HepG2 (cell line): ENCODE results near the gene CACNA1G. TPM values are rescaled to one million over a fixed set of nuclear protein-coding genes. Genes with fewer than 3 reads are reported as not detected.

ENCODE experiments used
- AGO1 ChIP-seq: fragments of 200-400 bp; formaldehyde crosslinking; IDR thresholded peaks from 2 replicates; pipeline ENCODE4 v1.6.1; 2017; ENCODE audit warnings: mild to moderate bottlenecking, low read depth, low read length, moderate library complexity; ENCODE audit not compliant: poor library complexity, severe bottlenecking
- HMGXB4 ChIP-seq, 2 experiments: sonication (generic) in 1 of 2; formaldehyde crosslinking in 1 of 2; IDR thresholded peaks; 2 replicates each; pipeline versions ENCODE4 v1.4.0 to v1.6.1; 2018 to 2020; ENCODE audit warnings: missing genetic modification reagents in 2 of 2, borderline replicate concordance in 1 of 2, low read depth in 1 of 2, mild to moderate bottlenecking in 1 of 2, missing biosample characterization in 1 of 2
- NFKBIZ ChIP-seq: IDR thresholded peaks from 2 replicates; pipeline ENCODE4 v1.6.1; 2018; ENCODE audit warnings: missing genetic modification reagents, missing compliant biosample characterization
- ZBTB40 ChIP-seq, 2 experiments: fragments of 450-650 bp in 1 of 2; sonication (generic) in 1 of 2; formaldehyde crosslinking in 1 of 2; IDR thresholded peaks; 2 replicates each; pipeline versions ENCODE4 v1.6.1 to v1.8.0; 2016 to 2022; ENCODE audit warnings: antibody characterized with exemption in 1 of 2, mild to moderate bottlenecking in 1 of 2, missing genetic modification reagents in 1 of 2
- ZKSCAN5 ChIP-seq: sonication (generic); formaldehyde crosslinking; IDR thresholded peaks from 2 replicates; pipeline ENCODE4 v1.5.1; 2020; ENCODE audit warnings: mild to moderate bottlenecking, missing genetic modification reagents
- ZMYM2 ChIP-seq: sonication (generic); formaldehyde crosslinking; IDR thresholded peaks from 2 replicates; pipeline ENCODE4 v1.8.0; 2022; ENCODE audit warnings: mild to moderate bottlenecking, missing genetic modification reagents
- ZNF142 ChIP-seq: sonication (generic); formaldehyde crosslinking; IDR thresholded peaks from 2 replicates; pipeline ENCODE4 v1.4.0; 2020; ENCODE audit warnings: missing genetic modification reagents
- ZSCAN21 ChIP-seq: sonication (generic); formaldehyde crosslinking; IDR thresholded peaks from 2 replicates; pipeline ENCODE4 v1.8.0; 2022; ENCODE audit warnings: mild to moderate bottlenecking, missing genetic modification reagents, moderate library complexity, borderline replicate concordance
- polyA plus RNA-seq, 8 experiments: library from polyadenylated mRNA; depleted of rRNA in 3 of 8; stranded (reverse) in 7 of 8; unstranded in 1 of 8; fragments of >200 nt; fragmentation: Illumina TruSeq in 4 of 8; extraction: Trizol in 4 of 8; gene quantifications; 2 replicates each; pipeline versions ENCODE4 v1.2.1 to v1.2.3, GENCODE V29; 2011 to 2016; ENCODE audit warnings: low read depth in 4 of 8, missing spikeins in 1 of 8, mixed read lengths in 1 of 8; ENCODE audit not compliant: insufficient read depth in 1 of 8
- total RNA-seq, 5 experiments: library from RNA; depleted of rRNA; stranded (reverse); fragments of >200 nt; fragmentation: Illumina TruSeq; extraction: Trizol; gene quantifications; 2 replicates each; pipeline ENCODE4 v1.2.3, GENCODE V29; 2016; ENCODE audit warnings: low read depth in 1 of 5

The CACNA1G gene
- total and polyA plus RNA-seq, 2 of the 13 experiments (the other 11 are each of a cell fraction or from before 2014, with no cell fraction given), result 0.02 TPM; not detected in 1

GRCh38 chr17:50541716-50542688 is 18.5 kb upstream of the CACNA1G start (continued):
- peak; percentile 14 for TF ChIP-seq AGO1
- 0 out of 2 replicates have a peak, but pooled peaks have one; percentile 27 for TF ChIP-seq NFKBIZ (CRISPR knock-in tag)
- no peak for TF ChIP-seq ZMYM2 (CRISPR knock-in tag)
- no peak for TF ChIP-seq ZBTB40 (IDR thresholded peaks at IDR 0.05)
- peak; percentile 77; the same call in 1 of the 2 replicates for TF ChIP-seq ZBTB40 (CRISPR knock-in tag; IDR thresholded peaks at IDR 0.05)
- TF ChIP-seq ZKSCAN5, result no peak
- peak; percentile 48 to 80; a peak in 3 of 4 replicates for TF ChIP-seq HMGXB4 (CRISPR knock-in tag; IDR thresholded peaks at IDR 0.05; ENCODE audit: borderline replicate concordance in 1 of 2, low read depth in 1 of 2)
- TF ChIP-seq ZNF142 (CRISPR knock-in tag), result peak; percentile 75; the same call in 1 of the 2 replicates
- peak; percentile 97 for TF ChIP-seq ZSCAN21 (CRISPR knock-in tag)
